Measurements from ENCODE around the gene RHBDF2. TPM values are rescaled to one million over a fixed set of nuclear protein-coding genes. Genes with fewer than 3 reads are reported as not detected.

RHBDF2 gene
- total and polyA plus RNA-seq, 2 donors (not counting 3 experiments of a cell fraction or from before 2014, with no cell fraction given): 25.5 to 38.5 TPM

DNA sequence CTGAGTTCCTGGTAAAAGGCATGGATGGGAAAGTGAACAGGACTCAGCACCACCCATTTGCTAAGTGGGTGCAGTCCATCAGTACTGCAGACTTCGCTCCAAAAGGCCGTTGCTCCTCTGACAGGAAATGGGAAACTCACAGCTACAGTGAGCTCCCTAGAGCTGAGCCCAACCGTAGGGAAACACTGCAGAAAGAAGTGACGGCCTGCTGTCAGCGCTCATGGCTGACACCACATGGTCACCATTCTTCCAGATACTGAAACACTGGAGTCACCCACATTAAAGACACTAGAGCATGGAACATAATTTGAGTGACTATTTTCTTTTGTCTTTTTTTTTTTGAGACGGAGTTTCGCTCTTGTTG lies 80.2 kb downstream of the RHBDF2 start:
- peaks cover 21% of the 10 kb centered on the region for H3K79me2 ChIP-seq (ENCODE audit: control insufficient read depth, insufficient read depth, low read length)
- dilution Hi-C loops (cut with MboI; ENCODE audit: extremely low pct_ligation_motif_present, low sequenced_read_pairs): no loop called here
- H3K9ac ChIP-seq (replicated peaks; ENCODE audit: extremely low read depth, insufficient read depth, low read length): no peak overlapping the region
- POLR2A ChIA-PET: no interaction called here
- H2AFZ ChIP-seq (ENCODE audit: low read depth, low read length): no peak overlapping the region
- H4K20me1 ChIP-seq (replicated peaks; ENCODE audit: control insufficient read depth, extremely low read depth, insufficient read depth, low read length): no peaks in the 10 kb centered on the region
- H3K27ac ChIP-seq (ENCODE audit: insufficient read depth, low read depth, low read length): no peak overlapping the region
- TF ChIP-seq, protein P1, sequence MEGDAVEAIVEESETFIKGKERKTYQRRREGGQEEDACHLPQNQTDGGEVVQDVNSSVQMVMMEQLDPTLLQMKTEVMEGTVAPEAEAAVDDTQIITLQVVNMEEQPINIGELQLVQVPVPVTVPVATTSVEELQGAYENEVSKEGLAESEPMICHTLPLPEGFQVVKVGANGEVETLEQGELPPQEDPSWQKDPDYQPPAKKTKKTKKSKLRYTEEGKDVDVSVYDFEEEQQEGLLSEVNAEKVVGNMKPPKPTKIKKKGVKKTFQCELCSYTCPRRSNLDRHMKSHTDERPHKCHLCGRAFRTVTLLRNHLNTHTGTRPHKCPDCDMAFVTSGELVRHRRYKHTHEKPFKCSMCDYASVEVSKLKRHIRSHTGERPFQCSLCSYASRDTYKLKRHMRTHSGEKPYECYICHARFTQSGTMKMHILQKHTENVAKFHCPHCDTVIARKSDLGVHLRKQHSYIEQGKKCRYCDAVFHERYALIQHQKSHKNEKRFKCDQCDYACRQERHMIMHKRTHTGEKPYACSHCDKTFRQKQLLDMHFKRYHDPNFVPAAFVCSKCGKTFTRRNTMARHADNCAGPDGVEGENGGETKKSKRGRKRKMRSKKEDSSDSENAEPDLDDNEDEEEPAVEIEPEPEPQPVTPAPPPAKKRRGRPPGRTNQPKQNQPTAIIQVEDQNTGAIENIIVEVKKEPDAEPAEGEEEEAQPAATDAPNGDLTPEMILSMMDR (IDR thresholded peaks at IDR 0.05; ENCODE audit: extremely low read depth in 1 of 2, insufficient read depth in 1 of 2, low read depth in 1 of 2, low read length in 2 of 2): no peak
- no peak for TF ChIP-seq JUN (IDR thresholded peaks at IDR 0.05; ENCODE audit: borderline replicate concordance, insufficient read depth, insufficient read length, low read depth)
- TF ChIP-seq POLR2A (IDR thresholded peaks at IDR 0.05; ENCODE audit: low read depth, low read length): no peak
- TF ChIP-seq, protein P2, sequence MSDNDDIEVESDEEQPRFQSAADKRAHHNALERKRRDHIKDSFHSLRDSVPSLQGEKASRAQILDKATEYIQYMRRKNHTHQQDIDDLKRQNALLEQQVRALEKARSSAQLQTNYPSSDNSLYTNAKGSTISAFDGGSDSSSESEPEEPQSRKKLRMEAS (IDR thresholded peaks at IDR 0.05; ENCODE audit: insufficient read depth, insufficient read length): no peak
- TF ChIP-seq GATA2 (IDR thresholded peaks at IDR 0.05; ENCODE audit: insufficient read depth, insufficient read length, low read depth, low read length): no peak
- H3K27me3 ChIP-seq (ENCODE audit: control insufficient read depth in 2 of 2, insufficient read depth in 2 of 2, low read length in 2 of 2): no peaks in the 10 kb centered on the region
- no peaks in the 10 kb centered on the region for H3K9me1 ChIP-seq (replicated peaks; ENCODE audit: control insufficient read depth, extremely low read depth, insufficient read depth, low read length)
- DNase-seq (ENCODE audit: low read depth, low spot score): no peak
- intact Hi-C loops (cut with micrococcal nuclease): no loop called here
- CTCF ChIA-PET: interaction anchor here (1.1 kb wide), 2 partner anchors 12 to 37 kb away, joined by 3 to 4 read pairs; no protein-coding TSS in a partner anchor
- no peaks in the 10 kb centered on the region for H3K9me3 ChIP-seq (replicated peaks; ENCODE audit: control insufficient read depth, insufficient read depth, low read length)
- no peak overlapping the region for H3K4me2 ChIP-seq (ENCODE audit: insufficient read depth, low read length)
- peaks cover 0 to 3% of the 10 kb centered on the region in 2 experiments for H3K36me3 ChIP-seq (ENCODE audit: control insufficient read depth in 2 of 2, extremely low read depth in 1 of 2, insufficient read depth in 2 of 2, low read length in 2 of 2)
- no TSS peak for BruUV-seq (replicated peaks)
- no peak overlapping the region for H3K4me3 ChIP-seq (replicated peaks in 1 of 3; ENCODE audit: insufficient read depth in 1 of 3, low read depth in 1 of 3, low read length in 3 of 3)
- H3K4me1 ChIP-seq (ENCODE audit: control insufficient read depth, extremely low read depth, insufficient read depth, low read length): no peaks in the 10 kb centered on the region
- no peak for FAIRE-seq

Other genes with a start within 250 kb of the RHBDF2 start
- gene UBALD2, start 236.1 kb downstream of the RHBDF2 start, total RNA-seq: 70.9 and 75.2 TPM in 2 replicates
- gene UBALD2, start 236.1 kb downstream of the RHBDF2 start, polyA plus RNA-seq: 46.9 and 83.6 TPM in 2 replicates
- gene QRICH2, start 193.1 kb downstream of the RHBDF2 start, total RNA-seq: 7.2 and 9.6 TPM in 2 replicates
- gene QRICH2, start 193.1 kb downstream of the RHBDF2 start, polyA plus RNA-seq: 6.7 and 9.8 TPM in 2 replicates
- 79.1 and 90.2 TPM in 2 replicates for gene PRPSAP1, start 147.5 kb downstream of the RHBDF2 start, total RNA-seq
- 106 and 123 TPM in 2 replicates for gene PRPSAP1, start 147.5 kb downstream of the RHBDF2 start, polyA plus RNA-seq
- gene SPHK1, start 116.8 kb downstream of the RHBDF2 start, total RNA-seq: 70.7 and 85.6 TPM in 2 replicates
- gene SPHK1, start 116.8 kb downstream of the RHBDF2 start, polyA plus RNA-seq: 97.4 and 97.8 TPM in 2 replicates
- gene UBE2O, start 48.3 kb downstream of the RHBDF2 start, total RNA-seq: 32.8 and 34.1 TPM in 2 replicates
- 12.1 and 13.9 TPM in 2 replicates for gene UBE2O, start 48.3 kb downstream of the RHBDF2 start, polyA plus RNA-seq
- gene AANAT, start 33.8 kb downstream of the RHBDF2 start, total RNA-seq: not detected in 2 replicates
- gene AANAT, start 33.8 kb downstream of the RHBDF2 start, polyA plus RNA-seq: not detected in 2 replicates
- gene CYGB, start 36.3 kb upstream of the RHBDF2 start, total RNA-seq: 0.42 and 0.91 TPM in 2 replicates
- gene CYGB, start 36.3 kb upstream of the RHBDF2 start, polyA plus RNA-seq: 0.22 and 0.51 TPM in 2 replicates
- not detected in 2 replicates for gene PRCD, start 38.6 kb upstream of the RHBDF2 start, total RNA-seq
- gene PRCD, start 38.6 kb upstream of the RHBDF2 start, polyA plus RNA-seq: not detected in 2 replicates
- 0.69 and 1.7 TPM in 2 replicates for gene ST6GALNAC2, start 84.4 kb upstream of the RHBDF2 start, total RNA-seq
- gene ST6GALNAC2, start 84.4 kb upstream of the RHBDF2 start, polyA plus RNA-seq: 0.59 and 0.76 TPM in 2 replicates
- 0.55 TPM in 1 of 2 replicates, not detected in the other for gene ST6GALNAC1, start 142.3 kb upstream of the RHBDF2 start, total RNA-seq
- gene ST6GALNAC1, start 142.3 kb upstream of the RHBDF2 start, polyA plus RNA-seq: 0.19 and 0.25 TPM in 2 replicates
- 85.5 and 95.8 TPM in 2 replicates for gene MXRA7, start 209.5 kb upstream of the RHBDF2 start, total RNA-seq
- 42.0 and 49.5 TPM in 2 replicates for gene MXRA7, start 209.5 kb upstream of the RHBDF2 start, polyA plus RNA-seq
- 36.6 and 41.6 TPM in 2 replicates for gene JMJD6, start 225.2 kb upstream of the RHBDF2 start, total RNA-seq
- 18.4 and 19.8 TPM in 2 replicates for gene JMJD6, start 225.2 kb upstream of the RHBDF2 start, polyA plus RNA-seq
- gene METTL23, start 225.4 kb upstream of the RHBDF2 start, total RNA-seq: 19.5 and 20.0 TPM in 2 replicates
- 28.9 and 33.4 TPM in 2 replicates for gene METTL23, start 225.4 kb upstream of the RHBDF2 start, polyA plus RNA-seq
- gene SRSF2, start 235.9 kb upstream of the RHBDF2 start, total RNA-seq: 303 and 307 TPM in 2 replicates
- gene SRSF2, start 235.9 kb upstream of the RHBDF2 start, polyA plus RNA-seq: 283 and 380 TPM in 2 replicates
- 27.1 and 35.2 TPM in 2 replicates for gene MFSD11, start 236.7 kb upstream of the RHBDF2 start, total RNA-seq
- gene MFSD11, start 236.7 kb upstream of the RHBDF2 start, polyA plus RNA-seq: 23.5 and 24.7 TPM in 2 replicates